GDM1 (cell line): ENCODE measurements around the gene PPP2R5B.

Source experiments
- DNase-seq: peaks from one replicate; lab custom pipeline; 2025; lab: John Stamatoyannopoulos, UW

PPP2R5B gene

DNA sequence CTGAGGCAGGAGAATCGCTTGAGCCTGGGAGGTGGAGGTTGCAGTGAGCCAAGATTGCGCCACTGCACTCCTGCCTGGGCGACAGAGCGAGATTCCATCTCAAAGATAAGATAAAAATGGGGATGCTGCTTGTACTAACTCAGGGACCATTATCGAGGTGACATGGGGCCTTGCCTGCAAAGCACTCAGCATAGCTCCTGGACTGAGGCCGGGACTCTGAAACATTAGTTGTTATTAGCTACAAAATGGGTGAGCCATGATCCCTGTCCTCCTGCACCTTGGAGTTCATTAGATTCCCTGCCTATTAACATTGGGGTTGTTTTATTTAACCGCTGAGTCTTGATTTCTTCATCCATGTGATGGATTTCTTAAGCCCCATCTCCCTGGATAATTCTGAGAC lies 5.1 kb downstream of the PPP2R5B start:
- no peak for DNase-seq

GRCh38 chr11:64930340-64930739 lies 5.9 kb downstream of the PPP2R5B start:
- DNase-seq = no peak

DNA sequence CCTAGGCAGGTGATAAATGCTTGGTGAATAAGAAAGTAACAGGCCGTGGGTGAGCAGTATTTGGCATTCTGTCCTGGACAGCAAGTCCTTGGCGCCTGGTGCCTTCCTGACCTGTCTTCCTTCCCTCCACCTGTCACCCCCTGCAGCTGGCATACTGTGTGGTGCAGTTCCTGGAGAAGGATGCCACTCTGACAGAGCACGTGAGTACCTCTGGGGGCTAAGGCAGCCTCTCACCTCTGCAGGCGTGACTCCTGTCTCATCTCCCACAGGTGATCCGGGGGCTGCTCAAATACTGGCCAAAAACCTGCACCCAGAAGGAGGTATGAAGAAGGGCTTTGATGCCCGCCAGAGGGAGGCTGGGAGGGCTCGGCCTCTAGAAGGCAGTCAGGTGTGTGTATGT lies 6.8 kb downstream of the PPP2R5B start:
- no peak for DNase-seq

GRCh38 chr11:64932324-64932723 lies 7.8 kb downstream of the PPP2R5B start:
- no peak for DNase-seq

- no peak for DNase-seq
Observed at GRCh38 chr11:64933213-64933934, 8.9 kb downstream of the PPP2R5B start.

- DNase-seq = no peak
Observed at GRCh38 chr11:64933935-64934681, 9.6 kb downstream of the PPP2R5B start.

DNA sequence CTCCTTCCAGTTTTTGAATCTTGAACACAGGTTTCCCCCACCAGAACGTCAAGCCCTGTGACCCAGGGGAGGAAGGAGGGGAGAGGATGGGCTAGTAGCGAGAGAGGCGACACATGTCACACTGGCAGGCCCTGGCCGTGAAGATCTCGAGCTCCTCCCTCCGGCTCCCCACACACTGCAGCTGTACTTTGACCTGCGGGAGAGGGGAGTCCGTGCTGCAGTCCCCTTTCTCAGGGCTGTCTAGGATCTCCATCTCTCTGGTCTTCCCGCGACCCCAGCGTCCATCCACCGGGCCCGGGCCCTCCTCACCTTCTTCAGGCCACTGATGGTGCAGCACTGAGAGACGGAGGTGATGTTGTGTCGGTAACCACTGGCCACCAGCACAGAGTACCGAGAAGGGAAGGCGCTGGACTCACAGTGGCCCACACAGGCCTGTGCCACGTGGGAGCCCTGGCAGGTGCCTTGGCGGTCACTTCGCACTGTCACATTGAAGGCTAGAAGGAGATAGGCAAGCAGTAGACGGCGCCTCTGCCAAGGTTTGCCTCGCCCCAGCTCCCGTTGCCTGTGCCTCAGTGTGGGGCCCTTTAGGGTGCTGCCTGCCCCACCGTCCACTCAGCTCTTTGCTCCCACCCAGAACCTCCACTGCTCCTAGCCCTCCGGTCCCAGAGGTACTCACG lies 10.3 kb downstream of the PPP2R5B start:
- DNase-seq = no peak

DNA sequence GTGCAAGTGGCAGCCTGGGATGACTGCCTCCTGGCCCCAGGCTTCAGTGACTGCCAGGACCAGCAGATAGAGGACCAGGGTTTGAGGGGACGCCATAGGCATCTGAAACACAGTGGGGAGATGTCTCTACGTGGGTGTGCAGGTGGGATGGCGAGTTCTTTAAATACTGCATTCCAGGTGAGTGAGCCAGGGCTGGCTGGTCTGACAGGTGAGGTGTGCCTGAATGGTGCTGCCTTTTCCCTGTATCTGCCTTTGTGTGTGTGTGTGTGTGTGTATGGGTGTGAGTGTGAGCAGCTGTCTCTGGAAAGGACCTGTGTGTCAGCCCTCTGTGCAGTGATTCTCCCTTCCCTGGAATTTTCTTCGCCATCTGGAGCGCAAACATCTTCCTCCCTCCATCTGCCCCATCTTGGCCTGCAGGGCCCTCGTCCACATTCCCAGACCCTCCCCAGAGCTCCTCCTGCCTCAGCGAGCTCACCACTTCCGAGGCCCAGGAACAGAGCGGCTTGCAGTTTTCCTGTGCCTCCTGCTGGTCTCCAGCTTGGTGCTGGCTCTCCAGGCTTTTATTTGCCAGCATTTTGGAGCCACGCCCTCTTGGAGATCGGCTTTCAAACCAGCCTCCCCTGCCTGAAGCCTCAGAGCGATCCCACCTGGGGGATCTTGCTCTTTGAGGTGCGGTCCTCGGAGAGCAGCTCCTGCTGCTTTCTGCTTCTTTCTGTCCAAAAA lies 11.0 kb downstream of the PPP2R5B start, which contains the start of gene GPHA2:
Gene GPHA2 (minus strand): TSS at position 535 of the 723 bp plus-strand sequence. CDS start 433 bp downstream, at position 102.
- DNase-seq = no peak

DNA sequence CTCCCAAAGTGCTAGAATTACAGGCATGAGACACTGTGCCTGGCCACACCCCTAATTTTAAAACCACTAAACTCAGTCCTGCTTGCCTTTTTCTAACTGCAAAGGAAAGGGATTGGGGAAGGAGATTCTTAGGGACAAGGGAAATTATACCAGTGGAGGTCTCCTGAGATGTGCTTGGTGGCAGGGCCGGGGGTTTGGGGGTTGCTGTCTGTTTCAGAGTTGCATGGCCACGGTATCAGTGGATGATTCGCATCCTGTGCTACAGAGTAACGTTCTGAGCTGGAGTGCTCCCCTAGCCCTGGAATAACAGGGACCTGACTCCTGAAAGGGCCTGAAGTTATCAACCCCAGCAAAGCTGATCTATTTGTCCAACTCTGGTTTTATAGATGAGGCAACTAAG lies 12.1 kb downstream of the PPP2R5B start:
- DNase-seq = no peak

DNA sequence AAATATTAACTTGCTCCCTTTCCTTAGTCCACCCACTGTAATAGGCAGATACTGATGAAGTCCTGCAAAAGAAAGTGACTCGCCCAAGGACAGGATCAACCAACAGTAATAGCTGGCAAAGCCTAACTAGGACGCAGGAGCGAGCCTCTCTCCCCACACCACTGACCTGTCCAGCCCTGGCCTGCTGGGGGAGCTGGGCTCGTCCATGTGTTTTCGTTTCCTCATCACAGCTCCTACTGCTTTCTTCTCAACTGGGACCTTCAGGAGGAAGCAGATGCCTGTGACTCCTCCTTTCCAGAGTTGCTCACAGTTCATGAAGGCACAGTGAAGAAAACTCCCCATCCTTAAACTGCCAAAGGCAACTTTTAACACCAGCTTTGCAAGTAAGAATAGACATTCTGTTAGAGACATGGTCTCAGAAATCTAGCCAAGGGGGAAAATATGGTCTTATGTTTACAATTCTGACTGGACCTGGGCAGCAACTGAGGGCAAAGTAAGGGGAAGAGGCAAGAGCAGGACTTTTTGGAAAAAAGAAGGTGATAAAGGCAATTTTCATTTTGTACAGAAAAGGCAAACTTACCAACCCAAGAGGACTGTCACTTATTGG lies 22.8 kb downstream of the PPP2R5B start:
- no peak for DNase-seq

DNA sequence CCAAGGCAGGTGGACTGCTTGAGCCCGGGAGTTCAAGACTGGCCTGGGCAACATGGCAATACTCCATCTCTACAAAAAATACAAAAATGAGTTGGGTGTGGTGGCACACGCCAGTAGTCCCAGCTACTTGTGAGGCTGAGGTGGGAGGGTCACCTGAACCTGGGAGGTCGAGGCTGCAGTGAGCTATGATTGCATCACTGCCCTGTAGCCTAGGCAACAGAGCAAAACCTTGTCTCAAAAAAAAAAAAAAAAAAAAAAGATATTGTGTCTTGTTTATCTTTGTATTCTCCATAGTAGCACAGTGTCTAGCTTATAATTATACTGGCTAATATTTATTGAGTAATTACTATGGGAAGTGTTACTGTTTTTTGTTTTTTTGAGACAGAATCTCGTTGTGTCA lies 27.0 kb downstream of the PPP2R5B start:
- no peak for DNase-seq

GRCh38 chr11:64954201-64954600 lies 29.7 kb downstream of the PPP2R5B start:
- DNase-seq = no peak

DNA sequence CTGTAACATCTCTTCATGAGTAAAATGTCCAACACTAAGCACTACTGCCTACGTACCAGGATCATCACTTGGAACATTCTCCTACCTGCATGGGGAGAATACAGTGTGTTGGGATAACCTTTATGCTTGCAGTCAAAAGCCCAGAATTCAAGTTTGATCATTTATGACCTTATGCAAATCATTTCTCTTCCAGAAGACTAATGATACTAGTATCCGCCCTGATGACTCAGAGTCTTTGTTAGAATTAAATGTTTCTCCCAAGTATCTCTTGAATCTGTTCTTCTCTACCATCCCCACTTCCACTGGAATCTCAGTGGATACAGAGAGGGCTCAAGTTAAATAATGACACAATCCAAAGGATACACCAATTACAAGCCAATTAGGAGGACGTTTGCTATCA lies 35.0 kb downstream of the PPP2R5B start:
- DNase-seq = no peak

- DNase-seq = no peak
Observed at GRCh38 chr11:64960719-64961118, 36.2 kb downstream of the PPP2R5B start.

DNA sequence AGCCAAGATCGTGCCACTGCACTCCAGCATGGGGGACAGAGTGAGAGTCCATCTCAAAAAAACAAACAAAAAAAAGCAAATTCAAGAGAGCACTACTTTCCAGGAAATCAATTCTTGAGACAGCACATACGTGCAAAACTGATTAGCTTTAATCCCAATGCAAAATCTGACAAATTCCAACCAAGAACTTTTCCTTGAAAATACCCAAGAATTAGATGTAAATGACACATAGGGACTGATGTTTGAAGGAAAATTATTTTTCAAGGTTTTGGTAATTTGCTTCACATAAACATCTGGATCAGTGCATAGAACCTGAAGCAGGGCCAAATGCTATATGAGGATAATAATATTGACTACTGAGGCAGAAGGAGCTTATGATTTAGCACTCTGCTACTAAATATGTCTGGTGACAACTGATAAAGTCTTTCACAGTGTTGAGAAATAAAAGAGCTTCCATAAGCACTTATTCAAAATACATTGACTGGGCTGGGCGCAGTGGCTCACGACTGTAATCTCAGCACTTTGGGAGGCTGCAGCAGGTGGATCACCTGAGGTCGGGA lies 38.7 kb downstream of the PPP2R5B start:
- DNase-seq = no peak

DNA sequence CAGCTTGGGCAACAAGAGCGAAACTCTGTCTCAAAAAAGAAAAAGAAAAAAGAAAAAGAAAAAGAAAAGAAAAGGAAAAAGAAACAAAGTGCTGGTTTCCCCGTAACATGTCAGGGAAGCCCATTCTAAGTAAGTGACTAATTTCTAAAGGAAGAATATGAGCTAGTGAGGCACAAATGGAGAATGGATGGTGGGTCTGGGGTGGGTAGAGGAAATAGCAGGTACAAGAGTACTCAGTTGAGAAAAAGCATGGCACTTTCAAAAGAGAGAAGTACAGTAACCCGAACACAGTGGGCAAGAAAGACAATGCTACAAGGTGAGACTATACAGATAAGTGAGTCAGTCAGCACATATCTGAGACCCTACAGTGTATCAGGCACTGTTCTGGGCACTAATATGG lies 42.9 kb downstream of the PPP2R5B start:
- no peak for DNase-seq

- no peak for DNase-seq
Observed at GRCh38 chr11:64969209-64969608, 44.7 kb downstream of the PPP2R5B start.

GRCh38 chr11:64970731-64971151 lies 46.3 kb downstream of the PPP2R5B start:
- no peak for DNase-seq

DNA sequence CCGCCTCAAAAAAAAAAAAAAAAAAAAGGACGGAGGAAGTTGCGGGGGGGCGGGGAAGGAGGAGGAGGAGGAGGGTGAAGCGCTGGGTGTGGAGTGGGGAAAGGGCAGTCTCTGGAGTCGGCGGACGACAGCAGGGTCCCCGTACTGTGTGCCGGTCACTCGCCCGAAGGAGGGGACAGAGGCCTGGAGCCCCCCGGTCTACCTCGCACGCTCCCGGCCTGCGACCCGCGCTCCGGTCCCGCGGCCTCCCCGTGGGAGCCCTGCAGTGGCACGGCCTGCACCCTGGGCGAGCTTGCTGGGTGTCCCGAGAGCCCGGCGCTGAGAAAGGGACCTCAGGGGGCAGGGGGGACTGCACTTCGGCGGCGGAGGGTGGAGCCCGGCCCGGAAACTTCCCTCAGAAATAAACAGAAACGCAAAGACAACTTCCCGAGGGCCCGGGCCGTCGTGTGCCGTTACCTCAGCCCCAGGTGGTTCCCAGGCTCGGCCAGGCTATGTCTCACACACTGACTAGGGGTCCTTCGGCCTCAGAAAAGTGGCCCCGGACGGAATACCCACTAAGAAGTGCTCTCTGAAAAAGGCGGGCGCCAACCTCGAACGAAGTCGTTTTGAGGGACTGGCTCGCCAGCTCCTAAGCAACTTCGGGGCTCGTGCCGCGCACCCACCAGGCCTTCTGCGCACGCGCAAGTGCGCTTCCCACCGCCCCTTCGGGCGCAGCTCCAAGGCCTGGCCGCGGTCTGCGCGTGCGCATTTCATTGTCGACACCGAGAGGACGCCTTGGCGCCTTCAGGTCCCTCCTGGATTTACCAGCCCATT lies 47.1 kb downstream of the PPP2R5B start, which contains the start of gene MAJIN:
Gene MAJIN (minus strand): TSS at position 688 of the 813 bp plus-strand sequence. CDS start 12,703 bp downstream, outside the sequence.
- no peak for DNase-seq

DNA sequence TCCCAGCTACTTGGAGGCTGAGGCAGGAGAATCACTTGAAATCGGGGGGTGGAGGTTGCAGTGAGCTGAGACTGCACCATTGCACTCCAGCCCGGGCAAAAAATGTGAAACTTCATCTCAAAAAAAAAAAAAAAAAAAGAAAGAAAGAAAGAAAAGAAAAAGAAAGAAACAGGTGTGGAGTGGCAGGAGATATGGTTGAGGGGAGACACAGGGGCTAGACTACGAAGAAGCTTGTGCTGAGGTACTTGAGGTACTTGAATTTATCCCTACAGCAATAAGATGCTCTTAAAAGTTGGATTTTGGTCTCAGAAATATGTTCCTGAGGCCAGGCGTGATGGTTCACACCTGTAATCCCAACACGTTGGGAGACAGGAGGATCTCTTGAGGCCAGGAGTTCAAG lies 49.6 kb downstream of the PPP2R5B start:
- no peak for DNase-seq
